Duodenal mucosa (tissue), 2 donors: ENCODE data around the gene TSFM.

Source experiments
- H3K27ac ChIP-seq: one replicate; pipeline ENCODE4 v1.7.0; 2013; ENCODE audit warnings: low read depth, low read length
- H3K27me3 ChIP-seq, 2 donors: one replicate each; pipeline ENCODE4 v1.7.0; 2013; ENCODE audit warnings: low read length in 2 of 2, control low read depth in 1 of 2; ENCODE audit not compliant: insufficient read depth in 2 of 2, control insufficient read depth in 1 of 2
- H3K36me3 ChIP-seq, 2 donors: one replicate each; pipeline ENCODE4 v1.7.0; 2013; ENCODE audit warnings: low read length in 2 of 2, control low read depth in 1 of 2; ENCODE audit not compliant: insufficient read depth in 2 of 2, control insufficient read depth in 1 of 2
- H3K4me1 ChIP-seq, 2 donors: one replicate each; pipeline ENCODE4 v1.7.0; 2013; ENCODE audit warnings: low read length in 2 of 2, control low read depth in 1 of 2; ENCODE audit not compliant: insufficient read depth in 2 of 2, control insufficient read depth in 1 of 2
- H3K4me3 ChIP-seq, 2 donors: one replicate each; pipeline ENCODE4 v1.7.0; 2013; ENCODE audit warnings: low read length in 2 of 2, low read depth in 1 of 2
- H3K9ac ChIP-seq, 2 donors: one replicate each; pipeline ENCODE4 v1.7.0; 2013; ENCODE audit warnings: low read length in 2 of 2, low read depth in 1 of 2
- H3K9me3 ChIP-seq, 2 donors: one replicate each; pipeline ENCODE4 v1.7.0; 2013; ENCODE audit warnings: low read length in 2 of 2, control low read depth in 1 of 2; ENCODE audit not compliant: control insufficient read depth in 1 of 2

TSFM gene

GRCh38 chr12:57800965-57801364 lies 18.4 kb downstream of the TSFM start:
- Histone ChIP-seq H3K4me3 (no peak overlapping the region), H3K27me3 (no peaks in the 10 kb centered on the region), H3K9me3 (no peaks in the 10 kb centered on the region), H3K27ac (no peak overlapping the region), H3K4me1 (no peaks in the 10 kb centered on the region), H3K36me3 (peaks cover 9 to 47% of the 10 kb centered on the region in 2 donors), H3K9ac (no peak overlapping the region)

DNA sequence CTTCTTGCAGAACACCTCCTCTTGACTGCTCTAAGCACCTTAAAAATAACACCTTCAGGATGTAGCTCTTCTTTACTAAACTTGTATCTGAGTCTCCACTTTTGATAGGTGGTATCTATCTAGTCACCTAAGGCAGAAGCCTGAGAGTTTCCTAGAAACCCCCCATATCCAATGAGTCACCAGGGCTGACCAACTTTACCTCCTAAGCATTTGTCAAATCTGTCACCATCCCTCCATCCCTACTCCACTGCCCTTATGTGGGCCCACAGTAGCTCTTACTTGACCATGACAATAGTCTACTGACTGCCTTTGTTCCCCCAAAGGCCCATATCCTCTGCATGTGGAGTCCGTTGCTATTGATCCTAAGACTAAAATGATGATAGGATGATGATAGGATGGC lies 20.0 kb downstream of the TSFM start:
- Histone ChIP-seq H3K9me3 (no peaks in the 10 kb centered on the region), H3K27ac (no peak overlapping the region), H3K4me3 (no peak overlapping the region), H3K27me3 (no peaks in the 10 kb centered on the region), H3K9ac (no peak overlapping the region), H3K4me1 (no peaks in the 10 kb centered on the region), H3K36me3 (peaks cover 6 to 47% of the 10 kb centered on the region in 2 donors)

GRCh38 chr12:57803319-57803893 lies 20.8 kb downstream of the TSFM start:
- H3K4me1 ChIP-seq, result no peaks in the 10 kb centered on the region
- H3K9ac ChIP-seq, result no peak overlapping the region
- no peaks in the 10 kb centered on the region for H3K9me3 ChIP-seq
- H3K27ac ChIP-seq, result no peak overlapping the region
- H3K4me3 ChIP-seq, result no peak overlapping the region
- peaks cover 13 to 50% of the 10 kb centered on the region in 2 donors for H3K36me3 ChIP-seq
- no peaks in the 10 kb centered on the region for H3K27me3 ChIP-seq

- no peak overlapping the region for H3K9ac ChIP-seq
These were observed 24.1 kb downstream of the TSFM start for GRCh38 chr12:57806677-57807076.

GRCh38 chr12:57807285-57807684 lies 24.7 kb downstream of the TSFM start:
- no peak overlapping the region for H3K27ac ChIP-seq
- H3K4me3 ChIP-seq, result no peak overlapping the region
- peaks cover 14 to 37% of the 10 kb centered on the region in 2 donors for H3K36me3 ChIP-seq
- no peaks in the 10 kb centered on the region for H3K9me3 ChIP-seq
- H3K4me1 ChIP-seq, result no peaks in the 10 kb centered on the region
- H3K9ac ChIP-seq, result no peak overlapping the region
- no peaks in the 10 kb centered on the region for H3K27me3 ChIP-seq

More at GRCh38 chr12:57806677-57807076, 24.1 kb downstream of the TSFM start:
- H3K27me3 ChIP-seq, result no peaks in the 10 kb centered on the region
- H3K27ac ChIP-seq, result no peak overlapping the region
- no peak overlapping the region for H3K4me3 ChIP-seq
- no peaks in the 10 kb centered on the region for H3K4me1 ChIP-seq
- H3K36me3 ChIP-seq, result peaks cover 14 to 43% of the 10 kb centered on the region in 2 donors
- no peaks in the 10 kb centered on the region for H3K9me3 ChIP-seq

- peaks cover 10 to 32% of the 10 kb centered on the region in 2 donors for H3K36me3 ChIP-seq
- no peaks in the 10 kb centered on the region for H3K9me3 ChIP-seq
- H3K4me3 ChIP-seq, result no peak overlapping the region
- no peak overlapping the region for H3K9ac ChIP-seq
- no peak overlapping the region for H3K27ac ChIP-seq
- no peaks in the 10 kb centered on the region for H3K27me3 ChIP-seq
- no peaks in the 10 kb centered on the region for H3K4me1 ChIP-seq
These were observed 25.8 kb downstream of the TSFM start for GRCh38 chr12:57808351-57808750.

GRCh38 chr12:57809425-57809824 lies 26.8 kb downstream of the TSFM start:
- Histone ChIP-seq H3K27ac (no peak overlapping the region), H3K4me1 (no peaks in the 10 kb centered on the region), H3K36me3 (peaks cover 10 to 32% of the 10 kb centered on the region in 2 donors)

DNA sequence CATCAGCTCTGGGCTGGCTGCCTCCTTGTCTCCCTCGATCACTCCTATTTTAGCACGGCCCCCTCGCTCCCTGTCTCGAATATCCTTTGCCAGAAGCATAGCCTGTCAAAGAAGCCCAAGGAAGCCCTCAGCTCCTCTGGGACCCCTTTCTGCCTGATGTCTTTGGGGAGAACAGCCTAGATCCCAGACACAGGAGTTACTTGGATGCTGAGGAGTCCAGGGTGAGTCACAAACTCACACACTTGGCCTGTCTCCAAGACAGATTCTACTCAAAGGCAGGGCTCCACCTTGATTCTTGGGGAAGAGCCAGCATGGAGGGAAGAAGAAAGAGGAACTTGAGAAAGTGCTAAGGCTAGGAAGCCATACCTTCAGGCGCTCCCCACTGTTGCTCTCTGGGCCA lies 27.9 kb downstream of the TSFM start:
- H3K4me1 ChIP-seq, result no peaks in the 10 kb centered on the region
- H3K9me3 ChIP-seq, result no peaks in the 10 kb centered on the region
- H3K27me3 ChIP-seq, result no peaks in the 10 kb centered on the region
- H3K4me3 ChIP-seq, result no peak overlapping the region
- H3K9ac ChIP-seq, result no peak overlapping the region
- H3K36me3 ChIP-seq, result peaks cover 10 to 32% of the 10 kb centered on the region in 2 donors
- H3K27ac ChIP-seq, result no peak overlapping the region

More at GRCh38 chr12:57809425-57809824, 26.8 kb downstream of the TSFM start:
- Histone ChIP-seq H3K9ac (no peak overlapping the region), H3K4me3 (no peak overlapping the region), H3K27me3 (no peaks in the 10 kb centered on the region), H3K9me3 (no peaks in the 10 kb centered on the region)

DNA sequence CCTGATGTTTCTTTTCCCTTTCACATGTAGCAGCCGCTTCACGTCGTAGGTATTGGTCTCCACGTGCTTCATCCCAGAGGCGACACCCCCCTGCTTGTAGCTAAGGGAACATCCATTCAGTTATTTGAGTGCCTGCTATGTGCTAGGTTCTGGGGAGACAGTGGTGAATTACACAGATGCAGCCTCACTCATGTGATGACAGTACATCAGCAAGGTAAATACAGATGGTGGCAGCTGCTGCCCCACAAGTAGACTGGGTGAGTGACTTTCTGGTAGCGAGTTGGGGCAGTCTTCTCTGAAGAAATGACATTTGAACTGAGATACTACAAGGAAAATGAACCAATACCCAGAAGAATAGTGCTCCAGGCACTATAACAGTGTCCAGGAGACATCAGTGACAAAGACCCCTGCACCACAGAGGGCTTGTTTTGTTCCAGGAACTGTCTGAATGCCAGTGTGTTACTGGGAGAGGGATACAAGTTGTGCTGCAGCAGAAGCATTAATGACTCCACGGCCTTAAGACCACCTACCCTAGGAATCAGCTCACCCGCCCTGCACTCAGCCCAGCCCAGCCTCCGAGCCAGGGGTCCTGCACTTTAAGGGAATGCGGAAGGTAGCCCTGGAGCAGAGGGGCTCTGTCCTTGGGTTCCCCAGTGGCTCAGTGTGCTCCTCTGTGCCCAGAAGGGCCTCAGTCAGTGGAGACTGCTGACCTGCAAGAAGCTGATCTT lies 28.6 kb downstream of the TSFM start:
- Histone ChIP-seq H3K4me1 (peaks cover 5 to 6% of the 10 kb centered on the region in 2 donors), H3K9ac (no peak overlapping the region), H3K27me3 (no peaks in the 10 kb centered on the region), H3K4me3 (no peak overlapping the region), H3K27ac (no peak overlapping the region), H3K9me3 (no peaks in the 10 kb centered on the region), H3K36me3 (peaks cover 10 to 32% of the 10 kb centered on the region in 2 donors)

GRCh38 chr12:57813111-57813970 lies 30.8 kb downstream of the TSFM start:
- Histone ChIP-seq H3K9me3 (no peaks in the 10 kb centered on the region), H3K4me1 (peaks cover 19 to 21% of the 10 kb centered on the region in 2 donors), H3K9ac (no peak overlapping the region), H3K27ac (no peak overlapping the region), H3K4me3 (no peak overlapping the region), H3K36me3 (peaks cover 2 to 13% of the 10 kb centered on the region in 2 donors), H3K27me3 (no peaks in the 10 kb centered on the region)
